ENCODE data around the gene NFATC4.
A peak's percentile ranks its signal among the peaks of the same experiment; 100 is the strongest.
"Not testable (repeated sequence)": the region's sequence is repeated elsewhere in the genome, so short reads cannot be mapped to it uniquely, and the experiment has no call there.

The NFATC4 gene

DNA sequence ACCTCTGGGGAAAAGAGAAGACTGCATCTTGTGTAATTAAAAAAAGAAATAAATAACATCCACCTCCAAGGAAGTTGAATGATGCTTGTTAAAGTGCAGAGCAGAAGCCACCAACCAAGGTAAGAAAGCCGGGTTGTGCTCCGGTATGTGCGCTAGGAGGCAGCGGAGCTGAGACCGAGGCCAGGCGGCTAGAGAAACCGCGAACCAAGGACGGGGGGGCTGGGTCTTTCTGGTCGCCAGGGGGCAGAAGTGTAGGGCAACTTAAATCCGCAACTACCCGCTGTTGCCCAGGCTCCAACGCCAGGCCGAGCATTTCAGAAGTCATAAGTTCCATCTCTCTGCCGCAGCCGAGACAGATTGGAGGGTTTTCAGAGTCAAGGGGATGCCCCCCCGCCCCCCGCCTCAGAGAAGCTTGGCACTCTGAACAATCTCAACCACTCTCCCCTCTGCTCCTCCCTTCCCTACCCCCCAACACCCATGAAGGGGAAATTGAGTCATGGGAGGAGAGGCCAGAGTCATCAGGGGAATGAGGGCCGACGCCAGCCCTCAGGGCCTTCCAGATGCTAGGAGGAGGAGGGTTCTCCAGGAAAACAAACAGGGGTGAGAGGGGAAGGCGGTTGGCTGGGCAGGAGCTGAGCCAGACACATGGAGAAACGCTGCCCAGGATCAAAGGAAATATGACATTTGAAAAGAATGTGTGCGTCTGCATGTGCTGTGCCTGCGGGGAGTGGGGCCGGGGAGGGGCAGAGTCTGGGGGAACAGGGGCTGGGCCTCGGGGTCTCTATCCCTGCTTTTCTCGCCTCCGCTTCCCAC lies 2.2 kb upstream of the NFATC4 start:
- Mint-ChIP-seq H3K36me3 (ENCODE audit: insufficient read depth) (no peaks in the 10 kb centered on the region), H3K4me1 (ENCODE audit: low read depth in 2 of 2) (peaks cover 25 to 26% of the 10 kb centered on the region in 2 donors), H3K27ac (no peak overlapping the region), H3K9me3 (no peaks in the 10 kb centered on the region), H3K4me3 (peak overlapping the region; percentile 42 to 44), H3K27me3 (peaks cover 68 to 74% of the 10 kb centered on the region in 2 donors)
- ATAC-seq (replicated peaks) (peak; percentile 66), DNase-seq (peak; percentile 35 to 49 (median 46))

DNA sequence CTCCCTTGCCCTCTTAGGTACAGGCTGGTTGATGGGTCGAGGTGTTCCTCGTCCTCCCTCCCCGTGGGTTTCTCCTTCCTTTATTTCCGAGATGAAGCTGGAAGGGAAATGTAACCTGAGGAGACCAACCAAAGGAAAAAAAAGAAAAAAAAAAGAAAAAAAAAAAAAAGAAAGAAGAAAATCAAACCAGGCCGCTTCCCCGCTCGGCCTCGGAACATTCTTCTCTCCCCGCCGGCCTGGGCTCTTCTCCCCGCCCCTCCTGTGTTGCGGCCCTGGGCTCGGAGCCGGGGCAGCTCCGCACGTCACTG lies 1.6 kb upstream of the NFATC4 start:
- Mint-ChIP-seq H3K27me3 (peaks cover 63 to 74% of the 10 kb centered on the region in 2 donors), H3K27ac (no peak overlapping the region), H3K4me3 (peak overlapping the region; percentile 42 to 44)

DNA sequence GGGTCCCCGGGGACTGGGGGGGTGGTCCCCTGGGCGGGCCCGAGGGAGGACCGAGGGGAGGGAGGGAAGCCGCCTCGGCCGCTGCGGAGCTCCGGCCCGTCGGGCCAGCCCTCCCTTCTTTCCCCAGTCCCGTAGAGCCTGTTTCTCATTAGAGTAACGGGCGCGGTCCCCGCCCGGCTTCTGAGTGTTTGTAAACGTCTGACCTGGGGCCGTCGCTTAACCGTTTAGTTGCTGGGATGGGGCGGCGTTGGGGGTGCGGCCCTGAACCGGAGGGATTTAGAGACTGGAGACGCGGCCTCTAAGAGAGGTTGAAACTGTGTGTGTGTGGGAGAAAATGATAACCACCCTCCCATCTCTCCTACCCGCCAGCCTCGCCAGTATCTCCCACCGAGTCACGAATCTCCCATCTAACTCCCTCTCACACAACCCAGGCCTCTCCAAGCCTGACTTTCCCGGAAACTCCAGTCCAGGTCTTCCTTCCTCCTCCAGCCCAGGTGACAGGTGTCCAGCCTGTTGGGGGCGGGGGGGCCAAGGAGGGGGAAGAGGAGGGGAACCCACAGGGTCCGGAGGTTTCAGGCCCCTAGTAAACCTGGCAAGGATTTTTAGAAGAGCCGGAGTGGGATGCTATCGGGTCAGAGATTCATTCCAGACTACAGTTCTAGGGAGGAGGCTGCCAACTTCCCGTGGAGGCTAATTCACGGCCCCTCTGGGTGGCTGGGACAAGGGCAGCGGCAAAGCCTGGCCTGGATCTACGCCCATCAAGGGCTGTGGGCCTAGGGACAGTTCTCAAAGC lies 1.1 kb upstream of the NFATC4 start:
- Mint-ChIP-seq H3K4me1 (ENCODE audit: low read depth in 2 of 2) (peaks cover 25 to 26% of the 10 kb centered on the region in 2 donors), H3K27me3 (peaks cover 57 to 70% of the 10 kb centered on the region in 2 donors), H3K27ac (peak overlapping the region in 1 of 2 donors; percentile 15), H3K9me3 (no peaks in the 10 kb centered on the region), H3K36me3 (ENCODE audit: insufficient read depth) (no peaks in the 10 kb centered on the region), H3K4me3 (peak overlapping the region; percentile 65 to 76)
- ATAC-seq (replicated peaks): peak; percentile 35
- peak; percentile 12 to 17 (median 17) for DNase-seq

More for the DNA sequence above, 1.6 kb upstream of the NFATC4 start:
- ATAC-seq (replicated peaks) (no peak), DNase-seq (no peak)
- Mint-ChIP-seq H3K4me1 (ENCODE audit: low read depth in 2 of 2) (peaks cover 25 to 26% of the 10 kb centered on the region in 2 donors), H3K9me3 (no peaks in the 10 kb centered on the region), H3K36me3 (ENCODE audit: insufficient read depth) (no peaks in the 10 kb centered on the region)

DNA sequence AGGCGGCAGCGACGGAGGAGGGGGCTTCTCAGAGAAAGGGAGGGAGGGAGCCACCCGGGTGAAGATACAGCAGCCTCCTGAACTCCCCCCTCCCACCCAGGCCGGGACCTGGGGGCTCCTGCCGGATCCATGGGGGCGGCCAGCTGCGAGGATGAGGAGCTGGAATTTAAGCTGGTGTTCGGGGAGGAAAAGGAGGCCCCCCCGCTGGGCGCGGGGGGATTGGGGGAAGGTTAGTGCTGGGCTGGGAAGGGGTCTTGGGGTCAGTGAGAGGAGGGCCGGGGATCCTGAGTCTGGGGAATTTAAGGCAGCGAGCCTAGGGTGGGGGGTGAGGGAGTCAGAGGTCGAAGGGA lies 203 bp downstream of the NFATC4 start:
- no peaks in the 10 kb centered on the region for H3K36me3 Mint-ChIP-seq (ENCODE audit: insufficient read depth)
- peaks cover 25 to 26% of the 10 kb centered on the region in 2 donors for H3K4me1 Mint-ChIP-seq (ENCODE audit: low read depth in 2 of 2)
- H3K27ac Mint-ChIP-seq: no peak overlapping the region
- peaks cover 48 to 70% of the 10 kb centered on the region in 2 donors for H3K27me3 Mint-ChIP-seq
- H3K9me3 Mint-ChIP-seq: no peaks in the 10 kb centered on the region
- DNase-seq (no peak), ATAC-seq (replicated peaks) (no peak)
- peak overlapping the region; percentile 65 to 76 for H3K4me3 Mint-ChIP-seq

GRCh38 chr14:24368562-24369252 lies 723 bp downstream of the NFATC4 start:
- peaks cover 25 to 26% of the 10 kb centered on the region in 2 donors for H3K4me1 Mint-ChIP-seq (ENCODE audit: low read depth in 2 of 2)
- peaks cover 46 to 70% of the 10 kb centered on the region in 2 donors for H3K27me3 Mint-ChIP-seq
- ATAC-seq (replicated peaks): peak; percentile 67
- peak overlapping the region; percentile 70 to 78 for H3K4me3 Mint-ChIP-seq
- no peaks in the 10 kb centered on the region for H3K36me3 Mint-ChIP-seq (ENCODE audit: insufficient read depth)
- H3K27ac Mint-ChIP-seq: peak overlapping the region; percentile 20 to 54
- DNase-seq: peak; percentile 43 to 48 (median 47)
- H3K9me3 Mint-ChIP-seq: no peaks in the 10 kb centered on the region

GRCh38 chr14:24369463-24369862 lies 1.5 kb downstream of the NFATC4 start:
- H3K27me3 Mint-ChIP-seq: peaks cover 53 to 78% of the 10 kb centered on the region in 2 donors
- peak overlapping the region; percentile 20 to 54 for H3K27ac Mint-ChIP-seq
- H3K4me1 Mint-ChIP-seq (ENCODE audit: low read depth in 2 of 2): peaks cover 25 to 26% of the 10 kb centered on the region in 2 donors
- H3K4me3 Mint-ChIP-seq: peak overlapping the region; percentile 70 to 78
- ATAC-seq (replicated peaks) (no peak), DNase-seq (no peak)
- H3K9me3 Mint-ChIP-seq: no peaks in the 10 kb centered on the region
- no peaks in the 10 kb centered on the region for H3K36me3 Mint-ChIP-seq (ENCODE audit: insufficient read depth)

DNA sequence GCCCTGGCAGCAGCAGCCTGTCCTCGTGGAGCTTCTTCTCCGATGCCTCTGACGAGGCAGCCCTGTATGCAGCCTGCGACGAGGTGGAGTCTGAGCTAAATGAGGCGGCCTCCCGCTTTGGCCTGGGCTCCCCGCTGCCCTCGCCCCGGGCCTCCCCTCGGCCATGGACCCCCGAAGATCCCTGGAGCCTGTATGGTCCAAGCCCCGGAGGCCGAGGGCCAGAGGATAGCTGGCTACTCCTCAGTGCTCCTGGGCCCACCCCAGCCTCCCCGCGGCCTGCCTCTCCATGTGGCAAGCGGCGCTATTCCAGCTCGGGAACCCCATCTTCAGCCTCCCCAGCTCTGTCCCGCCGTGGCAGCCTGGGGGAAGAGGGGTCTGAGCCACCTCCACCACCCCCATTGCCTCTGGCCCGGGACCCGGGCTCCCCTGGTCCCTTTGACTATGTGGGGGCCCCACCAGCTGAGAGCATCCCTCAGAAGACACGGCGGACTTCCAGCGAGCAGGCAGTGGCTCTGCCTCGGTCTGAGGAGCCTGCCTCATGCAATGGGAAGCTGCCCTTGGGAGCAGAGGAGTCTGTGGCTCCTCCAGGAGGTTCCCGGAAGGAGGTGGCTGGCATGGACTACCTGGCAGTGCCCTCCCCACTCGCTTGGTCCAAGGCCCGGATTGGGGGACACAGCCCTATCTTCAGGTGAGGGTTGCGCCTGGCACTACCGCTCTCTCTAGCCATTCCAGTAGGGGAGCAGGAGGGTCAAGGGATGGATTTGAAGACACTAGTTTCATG lies 2.1 kb downstream of the NFATC4 start:
- no peak overlapping the region for H3K4me3 Mint-ChIP-seq
- H3K9me3 Mint-ChIP-seq: no peaks in the 10 kb centered on the region
- peaks cover 53 to 76% of the 10 kb centered on the region in 2 donors for H3K27me3 Mint-ChIP-seq
- no peak overlapping the region for H3K27ac Mint-ChIP-seq
- H3K36me3 Mint-ChIP-seq (ENCODE audit: insufficient read depth): no peaks in the 10 kb centered on the region
- ATAC-seq (replicated peaks): no peak
- peaks cover 25 to 26% of the 10 kb centered on the region in 2 donors for H3K4me1 Mint-ChIP-seq (ENCODE audit: low read depth in 2 of 2)
- no peak for DNase-seq

DNA sequence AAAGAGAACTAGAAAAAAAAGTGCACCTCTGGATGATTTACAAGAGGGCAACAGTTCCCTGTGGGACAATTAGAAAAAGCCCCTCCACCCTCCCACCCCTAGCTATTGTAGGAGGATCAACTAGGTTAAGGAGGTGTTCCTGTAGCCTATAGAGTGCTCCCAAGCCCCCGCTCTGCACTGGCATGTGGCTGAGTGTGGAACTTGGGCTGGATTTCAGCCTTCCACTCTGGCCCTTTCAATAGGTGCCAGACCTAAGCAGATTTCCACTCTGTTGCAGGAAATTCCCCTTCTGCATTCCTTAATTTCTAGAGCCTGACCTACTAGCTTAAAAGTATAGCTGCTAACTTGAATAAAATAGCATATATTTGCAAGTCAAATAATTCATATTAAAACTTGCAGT lies 2.8 kb downstream of the NFATC4 start:
- H3K9me3 Mint-ChIP-seq: no peaks in the 10 kb centered on the region
- H3K4me1 Mint-ChIP-seq (ENCODE audit: low read depth in 2 of 2): peaks cover 21 to 23% of the 10 kb centered on the region in 2 donors
- no peak for ATAC-seq (replicated peaks)
- H3K27me3 Mint-ChIP-seq: peaks cover 52 to 76% of the 10 kb centered on the region in 2 donors
- H3K4me3 Mint-ChIP-seq: no peak overlapping the region
- DNase-seq: no peak
- no peaks in the 10 kb centered on the region for H3K36me3 Mint-ChIP-seq (ENCODE audit: insufficient read depth)
- H3K27ac Mint-ChIP-seq: no peak overlapping the region

- H3K4me3 Mint-ChIP-seq; H3K9me3 Mint-ChIP-seq; H3K36me3 Mint-ChIP-seq (ENCODE audit: insufficient read depth); ATAC-seq (replicated peaks); H3K27ac Mint-ChIP-seq; DNase-seq: not testable (repeated sequence)
- Mint-ChIP-seq H3K4me1 (ENCODE audit: low read depth in 2 of 2) (peaks cover 16 to 20% of the 10 kb centered on the region in 2 donors), H3K27me3 (peaks cover 47 to 76% of the 10 kb centered on the region in 2 donors)
Observed at GRCh38 chr14:24371605-24372004, 3.6 kb downstream of the NFATC4 start.

DNA sequence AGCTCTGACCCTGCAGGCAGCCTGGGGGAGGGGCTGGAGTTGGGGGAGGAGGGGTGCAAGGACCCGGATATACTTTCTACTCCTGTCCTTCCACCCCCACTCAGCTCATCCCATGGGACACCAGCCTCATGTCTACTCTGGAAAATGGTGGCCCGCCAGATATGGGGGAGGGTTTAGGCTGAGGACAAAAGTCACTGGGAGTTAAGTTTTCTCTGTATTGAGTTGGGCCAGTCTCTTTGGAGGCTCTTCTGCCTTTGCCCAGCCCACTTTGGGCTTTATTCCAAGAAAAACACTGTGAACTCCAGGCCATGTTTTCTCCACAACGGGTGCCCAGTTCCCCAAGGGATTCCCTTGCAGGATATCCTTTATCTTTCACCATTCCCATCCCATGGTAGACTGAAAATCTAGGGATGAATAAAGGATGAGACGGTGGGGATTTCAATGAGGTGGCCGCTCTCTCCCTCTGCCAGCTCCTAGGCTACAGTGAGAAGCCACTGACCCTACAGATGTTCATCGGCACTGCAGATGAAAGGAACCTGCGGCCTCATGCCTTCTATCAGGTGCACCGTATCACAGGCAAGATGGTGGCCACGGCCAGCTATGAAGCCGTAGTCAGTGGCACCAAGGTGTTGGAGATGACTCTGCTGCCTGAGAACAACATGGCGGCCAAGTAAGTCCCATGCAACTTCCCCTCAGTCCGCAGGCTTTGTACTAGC lies 4.9 kb downstream of the NFATC4 start:
- peaks cover 35 to 75% of the 10 kb centered on the region in 2 donors for H3K27me3 Mint-ChIP-seq
- H3K36me3 Mint-ChIP-seq (ENCODE audit: insufficient read depth): no peaks in the 10 kb centered on the region
- no peak for DNase-seq
- H3K27ac Mint-ChIP-seq: no peak overlapping the region
- peaks cover 5 to 9% of the 10 kb centered on the region in 2 donors for H3K4me1 Mint-ChIP-seq (ENCODE audit: low read depth in 2 of 2)
- no peak for ATAC-seq (replicated peaks)
- no peak overlapping the region for H3K4me3 Mint-ChIP-seq
- no peaks in the 10 kb centered on the region for H3K9me3 Mint-ChIP-seq

DNA sequence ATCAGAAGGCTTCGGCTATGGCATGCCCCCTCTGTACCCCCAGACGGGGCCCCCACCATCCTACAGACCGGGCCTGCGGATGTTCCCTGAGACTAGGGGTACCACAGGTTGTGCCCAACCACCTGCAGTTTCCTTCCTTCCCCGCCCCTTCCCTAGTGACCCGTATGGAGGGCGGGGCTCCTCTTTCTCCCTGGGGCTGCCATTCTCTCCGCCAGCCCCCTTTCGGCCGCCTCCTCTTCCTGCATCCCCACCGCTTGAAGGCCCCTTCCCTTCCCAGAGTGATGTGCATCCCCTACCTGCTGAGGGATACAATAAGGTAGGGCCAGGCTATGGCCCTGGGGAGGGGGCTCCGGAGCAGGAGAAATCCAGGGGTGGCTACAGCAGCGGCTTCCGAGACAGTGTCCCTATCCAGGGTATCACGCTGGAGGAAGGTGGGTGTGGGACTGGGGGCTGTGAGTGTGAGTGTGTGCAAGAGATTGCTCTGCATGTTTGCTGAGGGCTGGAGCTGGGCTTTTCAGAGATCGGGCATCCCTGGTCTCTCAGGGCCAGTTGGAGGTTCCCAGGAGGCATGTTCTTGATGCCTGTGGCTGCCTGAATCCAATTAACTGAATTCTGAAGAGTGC lies 8.6 kb downstream of the NFATC4 start:
- Mint-ChIP-seq H3K4me3 (no peak overlapping the region), H3K27me3 (peaks cover 22 to 57% of the 10 kb centered on the region in 2 donors), H3K9me3 (no peaks in the 10 kb centered on the region), H3K4me1 (ENCODE audit: low read depth in 2 of 2) (no peaks in the 10 kb centered on the region), H3K36me3 (ENCODE audit: insufficient read depth) (no peaks in the 10 kb centered on the region), H3K27ac (no peak overlapping the region)
- ATAC-seq (replicated peaks): no peak
- no peak for DNase-seq

DNA sequence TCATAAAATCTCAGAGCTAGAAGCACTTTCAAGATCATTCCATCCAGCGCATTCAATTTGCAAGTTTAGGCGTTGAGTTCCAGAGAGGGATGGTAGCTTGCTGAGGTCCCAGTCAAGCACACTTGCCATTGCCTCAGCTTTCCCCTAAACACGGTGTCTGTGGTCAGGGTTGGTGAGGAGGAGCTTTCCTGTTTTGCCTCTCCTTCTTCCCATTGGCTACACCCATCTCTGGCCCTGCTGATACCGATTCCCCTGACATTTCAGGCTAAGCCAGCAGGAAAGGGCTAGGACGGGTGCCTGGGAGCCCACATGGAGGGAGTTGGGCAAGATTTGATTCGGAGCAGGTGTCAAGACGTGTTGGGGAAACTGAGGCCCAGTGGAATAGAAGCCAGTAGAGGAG lies 9.1 kb downstream of the NFATC4 start:
- H3K27me3 Mint-ChIP-seq: peaks cover 22 to 54% of the 10 kb centered on the region in 2 donors
- H3K4me3 Mint-ChIP-seq: no peak overlapping the region
- H3K4me1 Mint-ChIP-seq (ENCODE audit: low read depth in 2 of 2): no peaks in the 10 kb centered on the region
- no peaks in the 10 kb centered on the region for H3K36me3 Mint-ChIP-seq (ENCODE audit: insufficient read depth)
- H3K9me3 Mint-ChIP-seq: no peaks in the 10 kb centered on the region
- ATAC-seq (replicated peaks) (no peak), DNase-seq (no peak)
- no peak overlapping the region for H3K27ac Mint-ChIP-seq

All from effector memory CD8-positive, alpha-beta T cell (primary cell).